Motor neuron (in vitro differentiated cells): ENCODE measurements around the gene TNXB. TPM values are rescaled to one million over a fixed set of nuclear protein-coding genes. Genes with fewer than 3 reads are reported as not detected.
A peak's percentile ranks its signal among the peaks of the same experiment; 100 is the strongest.

Experiments
- ATAC-seq, 8 experiments: fragments of 200-7000 bp; cut with Tn5 transposase; replicated peaks in 6 of 8; 2 replicates each; pipeline ENCODE4 v1.8.0; 2021; ENCODE audit warnings: mild to moderate bottlenecking in 8 of 8, moderate library complexity in 8 of 8
- H3K27ac ChIP-seq, 2 donors: fragments of 250-450 bp; sonication (Bioruptor Pico); 2 replicates each; pipeline ENCODE4 v1.9.0; 2021; ENCODE audit warnings: antibody characterized with exemption in 2 of 2, mild to moderate bottlenecking in 2 of 2, moderate library complexity in 1 of 2
- H3K4me1 ChIP-seq, 2 donors: fragments of 250-450 bp; sonication (Bioruptor Pico); replicated peaks in 1 of 2; 2 replicates each; pipeline ENCODE4 v1.6.1; 2021; ENCODE audit warnings: antibody characterized with exemption in 2 of 2, mild to moderate bottlenecking in 2 of 2, moderate library complexity in 1 of 2
- H3K4me3 ChIP-seq, 5 donors: fragments of 250-450 bp; sonication (Bioruptor Pico); 2 replicates each; pipeline ENCODE4 v1.9.0; 2021; ENCODE audit warnings: antibody characterized with exemption in 5 of 5, mild to moderate bottlenecking in 5 of 5, moderate library complexity in 4 of 5
- WGBS, 10 experiments: fragments of 450-650 bp; shearing (Covaris generic); methylation state at CpG; one replicate each; pipeline ENCODE4 v1.0.0; 2022; 5-methylcytosine and 5-hydroxymethylcytosine counted together
- in situ Hi-C, 9 experiments: fragments of 400-800 bp; cut with MboI; loops; one replicate each; pipeline ENCODE4 v1.15.0; 2021; ENCODE audit warnings: low sequenced_read_pairs in 9 of 9, low pct_unique_long_range_greater_than_20kb in 2 of 9; ENCODE audit not compliant: unreplicated experiment in 9 of 9
- total RNA-seq, 8 experiments: library from RNA; unstranded; fragments of 300-600 nt; gene quantifications; 2 replicates each; pipeline versions ENCODE4 v1.2.3 to v1.2.4, GENCODE V29; 2022

Gene TNXB, protein sequence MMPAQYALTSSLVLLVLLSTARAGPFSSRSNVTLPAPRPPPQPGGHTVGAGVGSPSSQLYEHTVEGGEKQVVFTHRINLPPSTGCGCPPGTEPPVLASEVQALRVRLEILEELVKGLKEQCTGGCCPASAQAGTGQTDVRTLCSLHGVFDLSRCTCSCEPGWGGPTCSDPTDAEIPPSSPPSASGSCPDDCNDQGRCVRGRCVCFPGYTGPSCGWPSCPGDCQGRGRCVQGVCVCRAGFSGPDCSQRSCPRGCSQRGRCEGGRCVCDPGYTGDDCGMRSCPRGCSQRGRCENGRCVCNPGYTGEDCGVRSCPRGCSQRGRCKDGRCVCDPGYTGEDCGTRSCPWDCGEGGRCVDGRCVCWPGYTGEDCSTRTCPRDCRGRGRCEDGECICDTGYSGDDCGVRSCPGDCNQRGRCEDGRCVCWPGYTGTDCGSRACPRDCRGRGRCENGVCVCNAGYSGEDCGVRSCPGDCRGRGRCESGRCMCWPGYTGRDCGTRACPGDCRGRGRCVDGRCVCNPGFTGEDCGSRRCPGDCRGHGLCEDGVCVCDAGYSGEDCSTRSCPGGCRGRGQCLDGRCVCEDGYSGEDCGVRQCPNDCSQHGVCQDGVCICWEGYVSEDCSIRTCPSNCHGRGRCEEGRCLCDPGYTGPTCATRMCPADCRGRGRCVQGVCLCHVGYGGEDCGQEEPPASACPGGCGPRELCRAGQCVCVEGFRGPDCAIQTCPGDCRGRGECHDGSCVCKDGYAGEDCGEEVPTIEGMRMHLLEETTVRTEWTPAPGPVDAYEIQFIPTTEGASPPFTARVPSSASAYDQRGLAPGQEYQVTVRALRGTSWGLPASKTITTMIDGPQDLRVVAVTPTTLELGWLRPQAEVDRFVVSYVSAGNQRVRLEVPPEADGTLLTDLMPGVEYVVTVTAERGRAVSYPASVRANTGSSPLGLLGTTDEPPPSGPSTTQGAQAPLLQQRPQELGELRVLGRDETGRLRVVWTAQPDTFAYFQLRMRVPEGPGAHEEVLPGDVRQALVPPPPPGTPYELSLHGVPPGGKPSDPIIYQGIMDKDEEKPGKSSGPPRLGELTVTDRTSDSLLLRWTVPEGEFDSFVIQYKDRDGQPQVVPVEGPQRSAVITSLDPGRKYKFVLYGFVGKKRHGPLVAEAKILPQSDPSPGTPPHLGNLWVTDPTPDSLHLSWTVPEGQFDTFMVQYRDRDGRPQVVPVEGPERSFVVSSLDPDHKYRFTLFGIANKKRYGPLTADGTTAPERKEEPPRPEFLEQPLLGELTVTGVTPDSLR (N-terminal part only)
- total RNA-seq = 10 to 100 TPM in 2 of 8 experiments, 1 to 10 TPM in 5, under 1 TPM in 1; 0.81 to 84.8 (median 3.1) TPM

DNA sequence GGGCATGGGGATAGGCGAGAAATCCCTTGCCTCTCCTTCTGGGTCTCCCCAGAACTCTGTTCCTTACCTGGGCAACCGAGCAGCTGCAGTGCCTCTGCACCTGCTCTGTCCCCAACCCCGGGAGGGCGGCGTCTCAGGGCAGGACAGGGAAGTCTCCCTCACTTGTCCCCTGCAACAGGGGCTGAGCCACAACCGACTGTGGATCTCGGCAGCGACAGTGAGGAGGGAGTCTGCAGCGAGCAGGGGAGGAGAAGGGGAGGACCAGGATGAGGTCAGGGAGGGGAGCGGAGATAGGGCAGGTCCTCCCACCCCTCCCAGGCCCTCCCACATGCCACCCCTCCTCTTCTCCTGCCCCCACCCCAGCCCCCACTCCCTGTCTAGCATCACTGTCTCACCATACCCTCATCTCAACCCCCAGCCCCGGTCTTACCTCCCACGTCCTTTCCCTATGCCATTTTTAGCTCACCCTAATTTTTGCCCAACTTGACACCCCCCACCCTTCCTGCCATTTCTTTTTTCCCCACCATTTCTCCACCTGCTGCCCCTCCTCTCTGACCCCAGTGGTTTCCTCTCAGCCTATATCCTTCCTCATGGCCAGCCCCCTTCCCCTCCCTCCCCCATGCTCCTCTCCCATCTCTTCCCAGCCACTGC is at the start of gene TNXB:
Gene TNXB (minus strand): TSS at position 225 of the 651 bp plus-strand sequence. CDS start 11,140 bp downstream, outside the sequence.
- H3K4me3 ChIP-seq = no peak within 1 kb of the TSS
- in situ Hi-C loops = no loop called here
- peaks cover 10 to 15% of the 10 kb centered on the region in 2 donors for H3K4me1 ChIP-seq
- WGBS, 10 experiments = 0 to 20% methylated on average over 1 of the region's 12 CpGs; no CpG with 5 or more reads in 8 of the 10 experiments
- H3K27ac ChIP-seq = no peak within 1 kb of the TSS
- peak; percentile 2 to 67 (median 45) for ATAC-seq

GRCh38 chr6:32158052-32158451 is 48.9 kb upstream of the TNXB start:
- Histone ChIP-seq H3K4me3 (no peak overlapping the region), H3K27ac (no peak overlapping the region), H3K4me1 (peaks cover 7 to 10% of the 10 kb centered on the region in 2 donors)
- in situ Hi-C loops = no loop called here
- no peak for ATAC-seq

GRCh38 chr6:32156891-32157290 is 47.8 kb upstream of the TNXB start:
- Histone ChIP-seq H3K27ac (no peak overlapping the region), H3K4me3 (no peak overlapping the region), H3K4me1 (peaks cover 19 to 21% of the 10 kb centered on the region in 2 donors)
- WGBS, 10 experiments = 80 to 100% (median 84%) methylated on average over 1 to 6 of the region's 9 CpGs; no CpG with 5 or more reads in 2 of the 10 experiments
- in situ Hi-C loops = no loop called here
- ATAC-seq = no peak

DNA sequence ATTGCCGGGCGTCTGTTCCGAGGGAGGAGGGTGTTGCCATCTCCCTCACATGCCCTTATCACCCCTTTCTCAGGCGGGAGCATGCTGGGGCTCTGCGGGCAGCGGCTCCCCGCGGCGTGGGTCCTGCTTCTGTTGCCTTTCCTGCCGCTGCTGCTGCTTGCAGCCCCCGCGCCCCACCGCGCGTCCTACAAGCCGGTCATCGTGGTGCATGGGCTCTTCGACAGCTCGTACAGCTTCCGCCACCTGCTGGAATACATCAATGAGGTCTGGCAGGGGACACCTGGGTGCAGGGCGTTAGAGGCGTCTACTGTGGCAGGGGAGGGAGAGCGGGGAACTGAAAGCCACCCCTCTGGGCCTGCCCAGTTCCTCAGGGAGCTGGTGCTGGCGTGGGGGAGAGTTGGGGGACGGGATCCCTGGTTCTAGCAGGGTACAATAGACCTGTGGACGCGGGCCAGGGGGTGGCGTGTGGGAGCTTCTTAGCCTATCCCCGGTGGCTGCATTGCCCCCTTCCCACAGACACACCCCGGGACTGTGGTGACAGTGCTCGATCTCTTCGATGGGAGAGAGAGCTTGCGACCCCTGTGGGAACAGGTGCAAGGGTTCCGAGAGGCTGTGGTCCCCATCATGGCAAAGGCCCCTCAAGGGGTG is 45.5 kb upstream of the TNXB start:
- in situ Hi-C loops = no loop called here
- peak; percentile 8 to 62 (median 57) for ATAC-seq
- Histone ChIP-seq H3K4me3 (peak overlapping the region; percentile 54 to 85 (median 55)), H3K27ac (peak overlapping the region; percentile 72 to 84), H3K4me1 (peaks cover 24 to 28% of the 10 kb centered on the region in 2 donors)
- WGBS, 10 experiments = 0 to 100% (median 0%) methylated on average over 1 to 7 of the region's 34 CpGs; no CpG with 5 or more reads in 5 of the 10 experiments

GRCh38 chr6:32153564-32154513 is 44.7 kb upstream of the TNXB start, which contains the start of gene PPT2:
TSS of gene PPT2 (plus strand) at chr6:32154141. CDS start at chr6:32154595, 454 bp downstream.
- peaks cover 24 to 28% of the 10 kb centered on the region in 2 donors for H3K4me1 ChIP-seq
- H3K27ac ChIP-seq = peak within 1 kb of the TSS; percentile 72 to 84
- ATAC-seq = peak; percentile 61 to 86 (median 80)
- in situ Hi-C loops = no loop called here
- H3K4me3 ChIP-seq = peak within 1 kb of the TSS; percentile 54 to 85 (median 55)
- WGBS, 10 experiments = 0 to 3% (median 0%) methylated on average over 1 to 7 of the region's 52 CpGs; no CpG with 5 or more reads in 6 of the 10 experiments

GRCh38 chr6:32152769-32153563 is 43.8 kb upstream of the TNXB start:
- Histone ChIP-seq H3K4me1 (peaks cover 24 to 28% of the 10 kb centered on the region in 2 donors), H3K27ac (peak overlapping the region; percentile 72 to 84), H3K4me3 (peak overlapping the region; percentile 54 to 85 (median 55))
- WGBS, 10 experiments = 0 to 14% (median 9%) methylated on average over 1 to 18 of the region's 35 CpGs; no CpG with 5 or more reads in 4 of the 10 experiments
- ATAC-seq = peak; percentile 51 to 68 (median 60)
- in situ Hi-C loops = no loop called here

DNA sequence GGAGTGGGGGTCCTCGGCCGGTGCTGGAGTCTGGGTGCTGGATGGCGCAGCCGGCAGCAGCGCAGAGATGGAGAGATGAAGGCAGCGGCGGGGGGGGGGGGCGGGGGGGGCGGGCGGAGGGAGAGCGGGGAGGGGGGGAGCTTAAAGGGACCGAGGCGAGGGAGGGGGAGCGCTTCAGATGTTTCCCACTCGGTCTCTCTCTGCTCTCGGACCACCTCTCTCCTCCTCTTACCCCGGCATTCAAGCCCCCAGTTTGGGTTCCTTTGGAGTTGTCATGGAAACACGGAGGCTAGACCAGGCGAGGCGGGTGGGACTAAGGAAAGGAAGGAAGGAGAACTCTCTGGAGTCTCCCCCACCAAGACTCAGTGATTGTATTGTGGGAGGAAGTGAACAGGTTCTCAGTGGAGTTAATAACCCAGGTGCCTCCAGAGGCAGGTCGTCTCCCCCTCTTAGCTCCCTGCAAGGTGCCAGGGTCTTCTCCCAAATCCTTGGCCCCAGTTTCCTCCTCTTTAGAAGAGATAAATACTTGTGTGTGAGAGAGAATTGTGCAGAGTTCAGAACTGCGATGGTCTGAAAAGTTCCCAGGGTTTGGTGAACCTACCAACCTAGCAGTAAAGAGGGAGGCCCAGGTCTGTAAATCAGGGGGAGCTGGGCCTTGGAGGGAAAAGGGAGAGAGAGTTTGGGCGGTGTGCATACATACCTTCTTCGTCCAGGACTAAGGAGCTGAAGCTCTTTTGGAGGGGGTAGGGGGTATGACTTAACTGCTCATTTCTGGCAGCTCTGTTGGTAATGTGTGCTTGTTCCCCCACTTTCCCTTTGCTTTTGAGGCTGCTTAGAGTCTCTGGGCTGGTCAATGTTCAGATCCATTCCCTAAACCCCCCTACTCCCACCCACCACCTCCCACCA is 43.0 kb upstream of the TNXB start, which contains the start of gene PRRT1:
Gene PRRT1 (minus strand): TSS at position 77 of the 906 bp plus-strand sequence. CDS start 112 bp downstream, outside the sequence.
- Histone ChIP-seq H3K27ac (peak within 1 kb of the TSS in 1 of 2 donors; percentile 84), H3K4me3 (peak within 1 kb of the TSS; percentile 54 to 85 (median 55)), H3K4me1 (peaks cover 24 to 28% of the 10 kb centered on the region in 2 donors)
- WGBS, 10 experiments = 0 to 45% (median 21%) methylated on average over 1 to 5 of the region's 24 CpGs; no CpG with 5 or more reads in 3 of the 10 experiments
- ATAC-seq = no peak
- in situ Hi-C loops = no loop called here

GRCh38 chr6:32151181-32151862 is 42.2 kb upstream of the TNXB start:
- WGBS, 10 experiments = 64 to 86% (median 76%) methylated on average over 1 to 4 of the region's 8 CpGs; no CpG with 5 or more reads in 4 of the 10 experiments
- peak overlapping the region; percentile 13 to 85 (median 55) for H3K4me3 ChIP-seq
- in situ Hi-C loops = no loop called here

More at GRCh38 chr6:32151181-32151862, 42.2 kb upstream of the TNXB start:
- H3K27ac ChIP-seq = no peak overlapping the region
- no peak for ATAC-seq
- peaks cover 31 to 36% of the 10 kb centered on the region in 2 donors for H3K4me1 ChIP-seq
